ENCODE measurements around the gene PROX1. TPM values are rescaled to one million over a fixed set of nuclear protein-coding genes. Genes with fewer than 3 reads are reported as not detected.

Gene PROX1
- total and polyA plus RNA-seq, 8 donors: 8.4 to 66.4 (median 33.3) TPM

- ATAC-seq (no peak), FAIRE-seq (no peak), DNase-seq (no peak)
- TF ChIP-seq, protein P1, sequence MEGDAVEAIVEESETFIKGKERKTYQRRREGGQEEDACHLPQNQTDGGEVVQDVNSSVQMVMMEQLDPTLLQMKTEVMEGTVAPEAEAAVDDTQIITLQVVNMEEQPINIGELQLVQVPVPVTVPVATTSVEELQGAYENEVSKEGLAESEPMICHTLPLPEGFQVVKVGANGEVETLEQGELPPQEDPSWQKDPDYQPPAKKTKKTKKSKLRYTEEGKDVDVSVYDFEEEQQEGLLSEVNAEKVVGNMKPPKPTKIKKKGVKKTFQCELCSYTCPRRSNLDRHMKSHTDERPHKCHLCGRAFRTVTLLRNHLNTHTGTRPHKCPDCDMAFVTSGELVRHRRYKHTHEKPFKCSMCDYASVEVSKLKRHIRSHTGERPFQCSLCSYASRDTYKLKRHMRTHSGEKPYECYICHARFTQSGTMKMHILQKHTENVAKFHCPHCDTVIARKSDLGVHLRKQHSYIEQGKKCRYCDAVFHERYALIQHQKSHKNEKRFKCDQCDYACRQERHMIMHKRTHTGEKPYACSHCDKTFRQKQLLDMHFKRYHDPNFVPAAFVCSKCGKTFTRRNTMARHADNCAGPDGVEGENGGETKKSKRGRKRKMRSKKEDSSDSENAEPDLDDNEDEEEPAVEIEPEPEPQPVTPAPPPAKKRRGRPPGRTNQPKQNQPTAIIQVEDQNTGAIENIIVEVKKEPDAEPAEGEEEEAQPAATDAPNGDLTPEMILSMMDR (IDR thresholded peaks at IDR 0.05): no peak
- 75 to 85% methylated on average over 8 of the region's 8 CpGs for WGBS, 2 donors
- no peak overlapping the region for H3K27ac ChIP-seq
- H3K36me3 ChIP-seq: peaks cover 0 to 9% (median 0%) of the 10 kb centered on the region in 3 donors
- H3K4me3 ChIP-seq: no peak overlapping the region
- no peaks in the 10 kb centered on the region for H3K27me3 ChIP-seq
- no peaks in the 10 kb centered on the region for H3K9me3 ChIP-seq
- intact Hi-C loops (cut with DNase I): no loop called here
- H3K4me1 ChIP-seq: peaks cover 3 to 12% (median 4%) of the 10 kb centered on the region in 3 donors
Measured at GRCh38 chr1:214037468-214037867, 49.7 kb downstream of the PROX1 start.

DNA sequence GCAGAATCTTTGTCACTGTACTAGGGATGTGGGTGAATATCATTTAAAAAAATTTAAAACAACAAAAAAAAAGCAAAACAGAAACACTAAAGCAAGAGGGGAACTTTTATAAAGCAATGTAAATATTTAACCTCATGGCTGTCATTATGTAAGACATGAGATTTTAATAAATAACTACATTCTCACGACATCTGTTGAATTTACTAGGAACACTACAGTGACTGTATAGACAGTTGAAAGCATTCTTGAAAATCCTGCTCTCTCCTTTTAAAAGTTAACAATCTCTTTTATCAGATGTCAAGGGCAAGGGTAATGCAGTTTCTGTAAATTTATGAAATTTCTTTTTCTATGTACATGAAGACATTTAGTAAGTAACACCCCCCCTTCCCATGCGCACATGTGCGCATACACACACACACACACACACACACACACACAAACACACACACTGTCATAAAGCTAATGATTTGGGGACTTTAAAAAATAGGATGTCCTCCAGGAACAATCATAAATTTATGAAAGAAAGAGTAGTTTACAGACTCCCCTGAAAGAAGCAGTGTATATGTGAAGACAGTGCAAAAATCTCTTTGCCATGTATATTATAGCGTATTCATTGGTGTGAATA, 51.7 kb downstream of the PROX1 start:
- ATAC-seq (peak in 1 of 4 donors; percentile 32), DNase-seq (no peak), FAIRE-seq (no peak)
- WGBS, 2 donors: 69 to 73% methylated on average over 4 of the region's 4 CpGs
- no peak overlapping the region for H3K4me3 ChIP-seq
- H3K27ac ChIP-seq: no peak overlapping the region
- H3K4me1 ChIP-seq: peaks cover 3 to 12% (median 4%) of the 10 kb centered on the region in 3 donors
- TF ChIP-seq, protein P1 (IDR thresholded peaks at IDR 0.05): no peak
- intact Hi-C loops (cut with DNase I): no loop called here
- peaks cover 0 to 9% (median 0%) of the 10 kb centered on the region in 3 donors for H3K36me3 ChIP-seq
- no peaks in the 10 kb centered on the region for H3K9me3 ChIP-seq
- no peaks in the 10 kb centered on the region for H3K27me3 ChIP-seq

DNA sequence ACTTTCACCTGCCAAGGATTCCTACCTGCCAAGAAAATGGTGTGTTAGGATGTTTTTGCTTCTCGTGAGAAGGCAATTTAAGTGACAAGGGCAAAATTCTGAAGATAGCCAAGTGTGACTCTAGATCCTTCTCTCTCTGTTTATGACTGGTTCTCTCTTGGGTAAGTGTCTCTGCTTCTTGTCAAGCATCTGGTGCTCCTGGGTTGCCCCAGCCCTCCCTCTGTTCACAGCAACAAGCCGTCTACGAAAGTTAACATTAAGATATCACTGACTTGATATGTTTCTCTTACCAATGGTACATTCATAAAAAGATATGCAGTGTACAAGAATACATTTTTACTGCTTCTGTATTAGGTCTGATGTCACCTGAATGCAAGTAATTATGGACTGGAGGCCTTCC, 55.4 kb downstream of the PROX1 start:
- no peak for DNase-seq
- ATAC-seq: no peak
- Histone ChIP-seq H3K27me3 (no peaks in the 10 kb centered on the region), H3K4me1 (peaks cover 0 to 11% (median 3%) of the 10 kb centered on the region in 3 donors), H3K4me3 (no peak overlapping the region), H3K36me3 (no peaks in the 10 kb centered on the region), H3K27ac (peak overlapping the region in 2 of 4 donors; percentile 28 to 58), H3K9me3 (no peaks in the 10 kb centered on the region)
- WGBS, 2 donors: 79 to 89% methylated on average over 3 of the region's 3 CpGs
- TF ChIP-seq, protein P1 (IDR thresholded peaks at IDR 0.05): no peak
- intact Hi-C loops (cut with DNase I): no loop called here
- no peak for FAIRE-seq

GRCh38 chr1:214044438-214045214, 56.9 kb downstream of the PROX1 start:
- Histone ChIP-seq H3K36me3 (no peaks in the 10 kb centered on the region), H3K27ac (peak overlapping the region; percentile 8 to 74 (median 36)), H3K4me1 (peaks cover 0 to 6% (median 0%) of the 10 kb centered on the region in 3 donors), H3K4me3 (no peak overlapping the region), H3K27me3 (no peaks in the 10 kb centered on the region), H3K9me3 (no peaks in the 10 kb centered on the region)
- intact Hi-C loops (cut with DNase I): no loop called here
- ATAC-seq (peak; percentile 63 to 95 (median 90)), FAIRE-seq (no peak), DNase-seq (peak in 4 of 6 donors; percentile 35 to 81 (median 56))
- WGBS, 2 donors: 61 to 68% methylated on average over 4 of the region's 4 CpGs
- TF ChIP-seq, protein P1 (IDR thresholded peaks at IDR 0.05): no peak

All from pancreas (tissue), 10 donors.